ENCODE results near the gene REEP3.

The REEP3 gene

DNA sequence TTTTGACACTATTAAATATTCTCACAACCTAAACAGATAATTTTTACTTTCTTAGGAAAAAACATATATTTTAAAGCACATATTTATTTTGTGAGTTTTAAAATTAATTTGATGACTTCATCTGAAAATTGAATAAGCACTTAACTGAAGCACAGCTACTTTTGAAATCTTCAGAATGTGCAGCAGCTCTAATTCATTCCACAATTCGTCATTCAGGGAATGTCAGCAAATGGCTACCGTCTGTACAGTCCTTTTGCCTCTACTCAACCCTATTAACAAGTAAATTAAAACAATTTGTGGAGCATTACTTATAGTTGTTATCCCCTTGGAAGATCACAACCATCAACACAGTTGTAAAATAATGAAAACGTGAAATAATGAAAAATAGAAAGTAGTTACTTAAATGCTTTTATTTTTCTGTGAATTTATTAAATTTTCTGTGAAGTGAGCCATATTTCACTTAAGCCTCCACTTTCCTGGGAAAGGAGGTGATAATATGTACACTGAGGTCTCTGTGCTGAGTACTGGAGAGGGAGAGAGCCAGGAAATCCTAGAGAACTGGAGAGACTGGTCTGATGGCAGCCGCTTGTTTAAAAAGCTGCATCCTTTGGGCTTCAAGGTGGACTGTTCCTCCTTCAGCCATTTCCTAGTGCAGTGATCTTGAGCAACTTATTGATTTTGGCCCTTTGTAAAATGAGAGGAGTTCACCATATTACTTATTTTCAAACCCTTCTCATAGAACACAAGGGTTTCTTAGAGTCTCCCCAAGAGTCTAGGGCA lies 70.6 kb downstream of the REEP3 start:
- no peak for FAIRE-seq

- no peak for FAIRE-seq
These were observed 72.4 kb downstream of the REEP3 start for GRCh38 chr10:63593576-63593975.

DNA sequence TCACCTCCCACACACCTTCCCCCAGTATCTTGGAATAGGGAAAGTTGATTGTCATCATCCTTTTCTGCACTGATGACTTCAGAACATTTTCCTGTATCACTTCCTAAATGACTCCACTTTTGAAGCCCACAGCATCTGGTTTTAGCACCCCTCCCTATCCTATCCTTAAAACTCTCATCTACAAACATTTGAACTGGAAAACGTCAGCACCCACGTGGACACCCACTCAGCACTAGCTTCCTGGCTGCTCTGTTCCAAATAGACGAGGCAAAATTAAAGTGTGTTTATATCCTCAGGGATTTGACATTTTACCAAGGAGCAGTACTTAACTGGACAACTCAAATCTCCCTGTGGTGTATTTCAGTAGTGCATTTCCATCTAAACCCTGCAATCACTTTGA lies 73.9 kb downstream of the REEP3 start:
- FAIRE-seq, result no peak

GRCh38 chr10:63596924-63597323 lies 75.7 kb downstream of the REEP3 start:
- FAIRE-seq, result no peak

DNA sequence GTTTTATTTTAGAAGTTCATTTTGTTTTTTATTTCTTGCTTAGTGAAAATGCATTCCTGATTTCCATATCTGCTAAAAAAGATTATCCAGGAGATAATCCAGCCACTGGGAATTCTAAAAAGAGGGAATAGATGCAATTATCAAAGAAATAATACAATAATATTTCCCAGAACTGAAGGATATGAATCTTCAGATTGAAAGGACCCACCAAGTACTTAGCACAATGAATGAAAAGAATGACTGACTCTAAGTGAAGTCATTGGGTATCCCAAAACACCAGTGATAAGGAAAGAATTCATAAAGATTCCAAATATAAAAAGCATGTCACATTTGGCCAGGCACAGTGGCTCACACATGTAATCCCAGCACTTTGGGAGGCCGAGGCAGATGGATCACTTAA lies 79.3 kb downstream of the REEP3 start:
- FAIRE-seq, result no peak

GRCh38 chr10:63603709-63604445 lies 82.7 kb downstream of the REEP3 start:
- no peak for FAIRE-seq

DNA sequence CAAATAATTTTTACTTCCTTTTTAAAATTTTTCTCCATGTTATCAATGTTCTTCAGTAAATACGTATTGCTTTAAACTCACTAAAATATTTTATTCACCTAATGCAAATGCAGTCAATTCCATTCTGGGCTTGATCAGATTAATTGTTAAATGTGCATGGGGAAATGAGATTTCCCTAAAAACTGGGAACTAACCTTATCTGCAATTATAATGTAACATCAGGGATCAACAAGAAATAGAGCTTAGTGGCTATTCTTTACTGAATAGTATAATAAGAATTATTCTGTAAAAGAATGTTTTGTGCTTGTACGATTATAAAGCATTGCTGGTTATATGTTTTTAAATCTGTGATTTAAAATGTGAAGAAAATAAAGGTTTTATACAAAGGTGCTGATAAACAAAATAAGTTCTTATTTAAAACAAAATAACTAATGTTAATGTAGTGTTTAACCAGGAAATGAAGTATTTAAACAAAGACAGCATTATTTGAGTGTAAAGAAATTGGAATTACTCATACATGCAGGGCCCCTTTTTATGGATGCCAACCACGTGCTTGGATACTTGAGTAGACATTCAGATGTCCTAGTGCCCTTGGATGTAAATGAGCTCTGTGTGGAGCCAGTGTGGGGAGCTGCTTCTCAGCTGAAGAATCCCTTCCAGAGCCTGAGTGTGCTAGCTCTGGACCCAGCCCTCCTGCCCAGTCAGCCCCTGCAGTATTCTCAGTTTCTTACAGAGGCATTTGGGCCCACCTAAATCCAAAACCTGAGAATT lies 84.2 kb downstream of the REEP3 start:
- peak; percentile 21 for FAIRE-seq

DNA sequence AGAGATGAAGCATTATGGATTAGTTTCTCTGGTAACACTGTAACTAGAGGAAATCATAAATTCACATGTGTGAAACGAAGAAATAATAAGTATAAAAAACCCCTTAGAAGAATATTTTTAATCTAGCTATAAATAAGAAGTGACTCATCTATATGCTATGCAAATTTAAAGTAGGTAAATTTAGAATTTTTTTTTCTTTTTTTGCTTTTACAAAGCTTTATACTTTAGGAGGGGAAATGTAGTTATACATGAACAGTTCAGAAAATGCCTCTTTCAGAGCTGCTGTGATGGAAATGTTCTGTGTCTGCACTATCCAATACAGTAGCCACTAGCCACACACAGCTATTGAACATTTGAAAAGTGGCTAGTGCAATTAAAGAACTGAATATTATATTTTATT lies 87.3 kb downstream of the REEP3 start:
- FAIRE-seq, result no peak

DNA sequence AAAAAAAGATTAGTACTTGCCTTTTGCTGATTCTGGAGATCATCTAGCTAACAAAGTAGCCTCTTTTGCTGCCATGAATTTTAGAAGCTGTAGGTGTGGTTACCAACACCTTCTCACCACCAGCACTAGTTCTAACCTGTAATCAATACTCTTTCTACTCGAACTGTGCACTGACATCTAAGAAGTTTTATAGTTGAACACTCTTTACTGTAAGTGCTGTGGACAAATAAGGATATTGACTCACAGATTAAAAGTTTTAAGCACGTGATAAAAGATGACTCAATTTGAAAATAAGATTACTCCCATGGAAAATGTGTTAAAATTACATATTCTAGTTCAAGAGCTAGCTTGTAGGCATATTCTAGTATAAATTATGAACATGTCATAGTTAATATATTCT lies 89.9 kb downstream of the REEP3 start:
- no peak for FAIRE-seq

DNA sequence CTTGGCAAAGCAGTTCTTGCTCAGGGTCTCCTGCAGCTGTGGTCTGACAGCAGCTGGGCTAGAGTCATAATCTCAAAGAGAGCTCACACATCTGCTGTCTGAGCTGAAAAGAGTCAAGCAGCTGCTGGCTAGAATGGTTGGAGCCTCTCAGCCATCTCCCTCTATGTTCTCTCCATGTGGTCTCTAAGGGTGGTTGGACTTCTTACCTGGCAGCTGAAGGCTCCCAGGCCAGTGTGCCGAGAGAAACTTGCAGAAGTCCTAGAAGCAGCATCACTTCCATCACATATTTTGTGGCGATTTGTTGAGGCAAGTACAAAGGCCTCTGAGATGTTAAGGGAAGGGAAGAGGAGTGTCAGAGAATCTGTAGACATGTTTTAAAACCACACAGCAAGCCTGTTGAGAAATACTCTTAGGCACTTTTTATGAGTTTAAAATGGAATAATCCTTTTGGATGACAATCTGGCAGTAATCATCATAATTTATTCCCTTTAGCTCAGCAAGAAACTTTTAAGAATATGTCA lies 93.2 kb downstream of the REEP3 start:
- no peak for FAIRE-seq

DNA sequence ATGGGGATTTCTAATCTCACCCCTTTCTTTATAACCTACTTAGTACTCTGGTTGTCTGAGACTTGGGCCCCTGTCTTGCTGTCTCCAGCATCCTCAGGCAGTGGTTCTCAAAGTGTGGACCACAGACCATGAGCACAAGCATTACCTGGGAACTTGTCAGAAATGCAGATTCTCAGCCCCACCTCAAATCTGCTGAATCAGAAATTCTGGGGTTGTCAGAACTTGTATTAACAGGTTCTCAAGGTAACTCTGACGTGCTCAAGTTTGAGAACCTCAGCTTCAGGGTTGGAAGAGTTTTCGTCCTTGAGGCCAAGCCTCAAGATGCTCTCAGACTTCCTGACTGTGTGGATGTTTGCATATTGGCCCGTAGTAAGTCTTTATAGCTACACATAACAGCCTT lies 97.4 kb downstream of the REEP3 start:
- no peak for FAIRE-seq

DNA sequence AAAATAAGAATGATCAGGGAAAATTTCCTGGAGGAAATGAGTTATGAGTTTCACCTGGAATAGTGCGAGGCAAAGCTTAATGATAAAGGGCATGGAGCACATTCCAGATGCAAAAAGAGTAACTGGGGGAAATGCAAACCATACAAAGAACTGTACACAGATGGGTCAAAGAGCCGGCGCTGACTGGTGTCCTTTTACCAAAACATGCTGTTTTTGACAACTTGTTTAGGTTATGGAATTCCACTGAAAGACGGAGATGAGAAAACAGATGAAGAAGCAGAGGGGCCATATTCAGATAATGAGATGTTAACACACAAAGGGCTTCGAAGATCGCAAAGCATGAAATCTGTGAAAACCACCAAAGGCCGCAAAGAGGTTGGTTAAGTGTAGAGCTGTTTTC lies 98.2 kb downstream of the REEP3 start:
- no peak for FAIRE-seq

GRCh38 chr10:63622097-63622496 lies 100.9 kb downstream of the REEP3 start:
- no peak for FAIRE-seq

- FAIRE-seq, result peak; percentile 21
These were observed 103.5 kb downstream of the REEP3 start for GRCh38 chr10:63624701-63625100.

DNA sequence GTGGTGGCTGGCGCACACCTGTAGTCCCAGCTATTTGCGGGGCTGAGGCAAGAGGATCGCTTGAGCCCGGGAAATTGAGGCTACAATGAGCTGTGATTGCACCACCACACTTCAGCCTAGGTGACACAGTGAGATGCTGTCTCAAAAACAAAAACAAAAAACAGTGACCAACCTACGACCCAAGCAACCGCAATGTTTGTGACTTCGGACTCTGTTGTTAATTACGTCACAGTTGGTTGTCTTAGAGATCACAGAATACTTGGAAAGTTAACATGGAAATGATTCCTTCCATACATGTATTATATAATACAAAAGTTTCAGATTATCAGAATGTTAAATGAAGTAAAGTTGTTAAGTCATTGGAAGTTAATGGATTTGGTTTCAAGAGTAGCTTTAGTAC lies 106.2 kb downstream of the REEP3 start:
- peak; percentile 8 for FAIRE-seq

GRCh38 chr10:63627881-63628296 lies 106.7 kb downstream of the REEP3 start:
- FAIRE-seq, result no peak

DNA sequence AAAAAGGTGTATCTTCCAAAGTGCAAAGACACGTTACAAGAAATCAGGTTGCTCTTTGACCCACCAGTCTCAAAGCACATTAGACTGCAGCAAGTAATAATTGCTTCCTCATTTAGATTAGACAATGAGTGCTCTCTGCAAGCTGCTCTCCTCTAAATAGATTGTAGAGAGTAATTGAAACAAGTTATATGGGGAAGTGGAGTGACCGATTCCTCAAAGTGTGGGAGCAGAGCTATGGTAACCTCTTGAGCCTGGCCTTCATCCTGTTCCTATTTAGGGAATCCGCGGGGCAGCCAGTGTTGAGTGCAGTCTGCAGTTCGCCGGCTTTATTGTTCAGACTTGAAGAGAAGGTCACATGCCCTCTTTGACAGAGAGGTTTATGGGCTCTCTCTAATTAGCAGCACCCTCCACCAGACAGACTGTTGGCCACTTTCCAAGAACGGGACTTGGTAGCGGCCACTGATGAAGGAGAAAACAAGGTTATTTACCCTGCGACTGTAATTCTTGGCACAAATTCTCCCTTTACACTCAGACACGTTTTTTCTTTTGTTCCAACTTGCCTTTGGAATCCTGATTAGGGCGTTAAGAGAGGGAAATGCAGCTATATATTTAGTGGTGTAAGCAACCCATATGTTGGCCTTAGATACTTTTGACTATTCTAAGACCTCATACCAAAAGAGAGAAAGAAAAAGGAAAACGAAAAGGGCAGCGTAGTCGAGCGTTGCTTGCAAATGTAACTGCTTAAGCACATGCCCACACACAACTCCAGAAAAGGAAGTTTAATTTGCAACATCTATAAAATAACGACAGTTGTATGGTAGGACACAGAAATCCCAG lies 107.5 kb downstream of the REEP3 start:
- FAIRE-seq, result peak; percentile 69

DNA sequence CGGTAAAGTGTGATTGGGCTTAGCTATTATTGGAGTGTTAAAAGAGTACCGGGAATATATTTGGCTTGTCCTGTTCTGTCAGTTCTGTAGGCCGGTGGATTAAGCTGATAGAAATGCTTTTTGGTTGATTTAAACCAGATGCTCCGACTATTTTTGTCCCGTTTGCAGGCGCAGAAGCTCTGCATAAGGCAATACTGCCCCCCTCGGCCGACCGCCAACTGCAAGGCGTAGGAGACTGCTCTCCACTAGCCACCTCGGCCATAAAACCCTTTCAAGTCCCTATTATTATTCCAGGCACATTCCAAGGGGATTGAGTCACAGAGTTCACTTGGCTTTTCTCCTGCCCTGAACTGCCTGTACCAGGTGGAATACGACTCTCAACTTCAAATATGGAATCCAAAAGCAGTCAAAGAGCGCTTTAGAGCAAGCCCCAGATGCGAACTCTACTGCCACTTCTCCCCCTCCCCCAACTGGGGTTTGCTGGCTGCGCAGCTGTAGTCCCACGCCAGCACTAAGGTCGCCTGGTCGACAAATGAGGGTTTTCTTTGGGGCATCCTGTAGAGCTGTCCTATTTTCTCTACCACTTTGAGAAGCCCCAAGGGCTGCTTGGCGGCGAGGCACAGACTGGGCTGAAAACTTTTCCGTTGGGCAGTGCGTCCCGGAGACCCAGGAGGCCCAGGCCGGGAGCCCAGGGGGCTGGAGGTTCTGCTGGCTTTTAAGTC lies 108.3 kb downstream of the REEP3 start:
- peak; percentile 97 for FAIRE-seq

DNA sequence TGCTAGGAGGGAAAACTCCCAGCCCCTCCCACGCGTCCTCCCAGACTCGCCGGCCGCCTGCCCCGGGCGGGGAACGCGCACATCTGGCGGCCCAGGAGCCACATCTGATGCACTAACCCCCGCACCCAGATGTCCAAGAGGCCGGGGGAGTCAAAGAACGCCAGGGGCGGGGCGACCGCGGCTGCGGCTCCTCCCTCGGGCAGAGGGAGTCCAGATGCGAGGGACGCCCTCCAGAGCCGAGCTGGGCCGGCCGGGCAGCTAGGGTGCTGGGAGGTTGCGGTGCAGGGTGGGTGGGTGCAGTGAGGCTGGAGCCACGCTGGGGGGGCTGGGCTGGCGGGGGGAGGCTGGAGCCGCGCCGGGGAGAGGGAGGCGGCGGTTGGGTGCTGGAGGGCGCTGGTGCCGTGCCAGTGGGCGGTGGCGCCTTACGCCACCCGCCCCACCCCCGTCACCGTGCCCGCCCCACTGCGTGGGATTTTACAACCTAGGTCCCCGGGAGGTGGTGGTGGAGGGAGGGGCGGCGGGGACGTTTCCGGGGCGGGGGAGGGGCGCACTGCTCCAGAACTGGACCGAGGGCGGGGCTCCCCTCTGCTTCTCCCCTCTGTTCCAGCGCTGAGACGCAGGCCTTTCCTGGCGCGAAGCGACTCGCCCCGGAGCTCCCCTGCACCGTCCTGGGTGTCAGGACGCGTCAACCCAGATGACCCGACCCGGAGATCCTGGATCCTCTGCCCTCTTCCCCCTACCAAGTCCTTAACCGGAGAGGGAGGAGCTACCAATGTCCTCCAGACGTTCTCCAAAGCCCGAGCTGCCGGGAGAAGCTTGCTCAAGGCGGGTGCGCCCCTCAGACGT lies 109.1 kb downstream of the REEP3 start:
- no peak for FAIRE-seq

GRCh38 chr10:63630931-63631680 lies 109.9 kb downstream of the REEP3 start:
- FAIRE-seq, result no peak

Measured in G401.6 (cell line).